K562 (cell line): ENCODE results near the gene SPTBN2. TPM values are rescaled to one million over a fixed set of nuclear protein-coding genes. Genes with fewer than 3 reads are reported as not detected.

Source experiments
- CHD2 ChIP-seq: IDR thresholded peaks from 2 replicates; pipeline ENCODE4 v1.6.1; 2011; ENCODE audit warnings: low read depth, low read length
- CTBP1 ChIP-seq: fragments of 450-650 bp; IDR thresholded peaks from 2 replicates; pipeline ENCODE4 v1.6.1; 2016; ENCODE audit warnings: borderline replicate concordance
- FOXJ2 ChIP-seq: fragments of 200-800 bp; sonication (Bioruptor generic); IDR thresholded peaks from 2 replicates; pipeline ENCODE4 v1.6.1; 2016; ENCODE audit warnings: missing genetic modification characterization, missing compliant biosample characterization
- GATAD2A ChIP-seq: fragments of 450-650 bp; IDR thresholded peaks from 2 replicates; pipeline ENCODE4 v1.6.1; 2017
- HMGN3 ChIP-seq: IDR thresholded peaks from 2 replicates; pipeline ENCODE4 v1.6.1; 2011; ENCODE audit warnings: borderline replicate concordance, low read depth, mild to moderate bottlenecking, mixed read lengths, low read length; ENCODE audit not compliant: insufficient read length; ENCODE audit errors: extremely low read depth
- NCOA6 ChIP-seq: fragments of 450-650 bp; IDR thresholded peaks from 2 replicates; pipeline ENCODE4 v1.6.1; 2017; ENCODE audit warnings: mild to moderate bottlenecking
- ZSCAN29 ChIP-seq: fragments of 450-650 bp; IDR thresholded peaks from 2 replicates; pipeline ENCODE4 v1.6.1; 2017
- polyA plus RNA-seq, 8 experiments: library from polyadenylated mRNA; depleted of rRNA in 4 of 8; stranded (reverse) in 5 of 8; unstranded in 3 of 8; fragments of >200 nt; fragmentation: Nextera tagmentation in 2 of 8; fragmentation: Illumina TruSeq in 1 of 8; extraction: Ambion mirVana in 2 of 8; extraction: Trizol in 1 of 8; gene quantifications; 2 replicates each; pipeline versions ENCODE4 v1.2.1 to v1.2.3, GENCODE V29; 2011 to 2014; ENCODE audit warnings: inconsistent platforms in 1 of 8, missing spikeins in 1 of 8
- total RNA-seq, 7 experiments: library from RNA; depleted of rRNA in 6 of 7; stranded (reverse); fragments of >200 nt in 6 of 7; fragmentation: Illumina TruSeq in 2 of 7; extraction: Trizol in 2 of 7; gene quantifications; 2 replicates each; pipeline versions ENCODE4 v1.2.1 to v1.2.3, GENCODE V29; 2011 to 2021; ENCODE audit warnings: low replicate concordance in 1 of 7
- TF ChIP-seq, protein P1 (sequence below): fragments of 250-450 bp; sonication (Bioruptor Pico); IDR thresholded peaks from 2 replicates; pipeline ENCODE4 v1.9.0; 2021; ENCODE audit warnings: mild to moderate bottlenecking, inconsistent platforms
- TF ChIP-seq, protein P2 (sequence below): fragments of 450-650 bp; IDR thresholded peaks from 2 replicates; pipeline ENCODE4 v1.6.1; 2014; ENCODE audit warnings: low read depth, mild to moderate bottlenecking, moderate library complexity, borderline replicate concordance
- TF ChIP-seq, protein P3 (sequence below), 2 experiments: fragments of 450-650 bp; formaldehyde crosslinking in 1 of 2; IDR thresholded peaks; 2 replicates each; pipeline versions ENCODE4 v1.4.0 to v1.6.1; 2014 to 2020; ENCODE audit warnings: mild to moderate bottlenecking in 2 of 2, borderline replicate concordance in 1 of 2, low read depth in 1 of 2
- TF ChIP-seq, protein P4 (sequence below): fragments of 450-650 bp; formaldehyde crosslinking; IDR thresholded peaks from 2 replicates; pipeline ENCODE4 v1.4.0; 2020; ENCODE audit warnings: mild to moderate bottlenecking, moderate library complexity

The SPTBN2 gene
- total and polyA plus RNA-seq, 9 of the 15 experiments (the other 6 are each of a cell fraction or from before 2014, with no cell fraction given), result 0.38 to 56.5 (median 19.7) TPM

DNA sequence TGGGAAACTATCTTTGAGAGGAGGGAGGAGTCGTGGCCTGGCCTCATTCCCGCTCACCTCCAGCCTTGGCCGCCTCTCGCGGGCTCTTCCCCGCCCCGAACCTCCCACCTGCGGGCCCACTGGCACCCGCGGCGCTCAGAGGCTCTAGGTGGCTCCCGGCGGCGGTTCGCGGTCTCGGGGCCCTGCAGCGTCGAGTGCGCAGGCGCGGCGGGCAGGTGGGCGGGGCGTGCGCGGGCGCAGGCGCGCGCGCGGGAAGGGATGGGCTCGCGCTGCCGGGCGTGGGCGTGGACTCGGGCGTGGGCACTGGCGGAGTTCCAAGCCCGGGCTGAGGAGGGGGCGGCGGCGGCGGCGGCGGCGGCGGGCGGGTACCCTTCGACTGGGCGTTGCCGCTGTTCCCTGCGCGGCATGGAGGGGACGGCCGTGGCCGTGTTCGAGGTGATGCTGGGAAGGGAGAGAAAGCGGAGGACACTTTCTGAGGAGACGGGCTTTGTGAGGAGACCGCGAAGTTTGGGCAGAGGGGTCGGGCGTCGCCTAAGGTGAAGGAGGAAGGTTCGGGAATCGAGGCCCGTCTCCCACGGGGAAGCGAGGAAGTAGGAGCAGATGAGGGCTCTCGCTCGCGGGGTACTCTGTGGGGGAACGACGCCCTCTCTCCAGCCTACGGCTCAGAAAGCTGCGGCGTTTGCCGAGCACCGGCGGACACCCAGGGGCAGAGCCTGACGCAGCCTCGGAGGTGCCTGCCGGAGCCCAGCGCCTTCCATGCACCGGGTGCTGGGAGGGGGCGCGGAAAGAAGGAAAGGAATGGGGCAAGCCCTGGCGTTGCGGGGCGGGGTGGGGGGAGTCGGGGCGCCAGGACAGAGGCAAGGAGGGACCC, 15.7 kb upstream of the SPTBN2 start (continued):
- TF ChIP-seq, protein P1, sequence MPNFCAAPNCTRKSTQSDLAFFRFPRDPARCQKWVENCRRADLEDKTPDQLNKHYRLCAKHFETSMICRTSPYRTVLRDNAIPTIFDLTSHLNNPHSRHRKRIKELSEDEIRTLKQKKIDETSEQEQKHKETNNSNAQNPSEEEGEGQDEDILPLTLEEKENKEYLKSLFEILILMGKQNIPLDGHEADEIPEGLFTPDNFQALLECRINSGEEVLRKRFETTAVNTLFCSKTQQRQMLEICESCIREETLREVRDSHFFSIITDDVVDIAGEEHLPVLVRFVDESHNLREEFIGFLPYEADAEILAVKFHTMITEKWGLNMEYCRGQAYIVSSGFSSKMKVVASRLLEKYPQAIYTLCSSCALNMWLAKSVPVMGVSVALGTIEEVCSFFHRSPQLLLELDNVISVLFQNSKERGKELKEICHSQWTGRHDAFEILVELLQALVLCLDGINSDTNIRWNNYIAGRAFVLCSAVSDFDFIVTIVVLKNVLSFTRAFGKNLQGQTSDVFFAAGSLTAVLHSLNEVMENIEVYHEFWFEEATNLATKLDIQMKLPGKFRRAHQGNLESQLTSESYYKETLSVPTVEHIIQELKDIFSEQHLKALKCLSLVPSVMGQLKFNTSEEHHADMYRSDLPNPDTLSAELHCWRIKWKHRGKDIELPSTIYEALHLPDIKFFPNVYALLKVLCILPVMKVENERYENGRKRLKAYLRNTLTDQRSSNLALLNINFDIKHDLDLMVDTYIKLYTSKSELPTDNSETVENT (CRISPR knock-in tag), result peak; percentile 24; the same call in 1 of the 2 replicates
- TF ChIP-seq CHD2, result peak; percentile 83
- TF ChIP-seq, protein P2, sequence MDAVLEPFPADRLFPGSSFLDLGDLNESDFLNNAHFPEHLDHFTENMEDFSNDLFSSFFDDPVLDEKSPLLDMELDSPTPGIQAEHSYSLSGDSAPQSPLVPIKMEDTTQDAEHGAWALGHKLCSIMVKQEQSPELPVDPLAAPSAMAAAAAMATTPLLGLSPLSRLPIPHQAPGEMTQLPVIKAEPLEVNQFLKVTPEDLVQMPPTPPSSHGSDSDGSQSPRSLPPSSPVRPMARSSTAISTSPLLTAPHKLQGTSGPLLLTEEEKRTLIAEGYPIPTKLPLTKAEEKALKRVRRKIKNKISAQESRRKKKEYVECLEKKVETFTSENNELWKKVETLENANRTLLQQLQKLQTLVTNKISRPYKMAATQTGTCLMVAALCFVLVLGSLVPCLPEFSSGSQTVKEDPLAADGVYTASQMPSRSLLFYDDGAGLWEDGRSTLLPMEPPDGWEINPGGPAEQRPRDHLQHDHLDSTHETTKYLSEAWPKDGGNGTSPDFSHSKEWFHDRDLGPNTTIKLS, result peak; percentile 79; the same call in 1 of the 2 replicates
- no peak for TF ChIP-seq FOXJ2 (tag)
- peak; percentile 76 for TF ChIP-seq HMGN3
- TF ChIP-seq ZSCAN29, result no peak
- TF ChIP-seq, protein P3, sequence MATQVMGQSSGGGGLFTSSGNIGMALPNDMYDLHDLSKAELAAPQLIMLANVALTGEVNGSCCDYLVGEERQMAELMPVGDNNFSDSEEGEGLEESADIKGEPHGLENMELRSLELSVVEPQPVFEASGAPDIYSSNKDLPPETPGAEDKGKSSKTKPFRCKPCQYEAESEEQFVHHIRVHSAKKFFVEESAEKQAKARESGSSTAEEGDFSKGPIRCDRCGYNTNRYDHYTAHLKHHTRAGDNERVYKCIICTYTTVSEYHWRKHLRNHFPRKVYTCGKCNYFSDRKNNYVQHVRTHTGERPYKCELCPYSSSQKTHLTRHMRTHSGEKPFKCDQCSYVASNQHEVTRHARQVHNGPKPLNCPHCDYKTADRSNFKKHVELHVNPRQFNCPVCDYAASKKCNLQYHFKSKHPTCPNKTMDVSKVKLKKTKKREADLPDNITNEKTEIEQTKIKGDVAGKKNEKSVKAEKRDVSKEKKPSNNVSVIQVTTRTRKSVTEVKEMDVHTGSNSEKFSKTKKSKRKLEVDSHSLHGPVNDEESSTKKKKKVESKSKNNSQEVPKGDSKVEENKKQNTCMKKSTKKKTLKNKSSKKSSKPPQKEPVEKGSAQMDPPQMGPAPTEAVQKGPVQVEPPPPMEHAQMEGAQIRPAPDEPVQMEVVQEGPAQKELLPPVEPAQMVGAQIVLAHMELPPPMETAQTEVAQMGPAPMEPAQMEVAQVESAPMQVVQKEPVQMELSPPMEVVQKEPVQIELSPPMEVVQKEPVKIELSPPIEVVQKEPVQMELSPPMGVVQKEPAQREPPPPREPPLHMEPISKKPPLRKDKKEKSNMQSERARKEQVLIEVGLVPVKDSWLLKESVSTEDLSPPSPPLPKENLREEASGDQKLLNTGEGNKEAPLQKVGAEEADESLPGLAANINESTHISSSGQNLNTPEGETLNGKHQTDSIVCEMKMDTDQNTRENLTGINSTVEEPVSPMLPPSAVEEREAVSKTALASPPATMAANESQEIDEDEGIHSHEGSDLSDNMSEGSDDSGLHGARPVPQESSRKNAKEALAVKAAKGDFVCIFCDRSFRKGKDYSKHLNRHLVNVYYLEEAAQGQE (IDR thresholded peaks at IDR 0.05; ENCODE audit: borderline replicate concordance), result peak; percentile 29; the same call in 1 of the 2 replicates
- TF ChIP-seq, protein P3 (CRISPR knock-in tag; IDR thresholded peaks at IDR 0.05; ENCODE audit: low read depth), result no peak
- TF ChIP-seq GATAD2A, result peak; percentile 32; the same call in 1 of the 2 replicates
- peak; percentile 87; the same call in 1 of the 2 replicates for TF ChIP-seq CTBP1
- TF ChIP-seq, protein P4, sequence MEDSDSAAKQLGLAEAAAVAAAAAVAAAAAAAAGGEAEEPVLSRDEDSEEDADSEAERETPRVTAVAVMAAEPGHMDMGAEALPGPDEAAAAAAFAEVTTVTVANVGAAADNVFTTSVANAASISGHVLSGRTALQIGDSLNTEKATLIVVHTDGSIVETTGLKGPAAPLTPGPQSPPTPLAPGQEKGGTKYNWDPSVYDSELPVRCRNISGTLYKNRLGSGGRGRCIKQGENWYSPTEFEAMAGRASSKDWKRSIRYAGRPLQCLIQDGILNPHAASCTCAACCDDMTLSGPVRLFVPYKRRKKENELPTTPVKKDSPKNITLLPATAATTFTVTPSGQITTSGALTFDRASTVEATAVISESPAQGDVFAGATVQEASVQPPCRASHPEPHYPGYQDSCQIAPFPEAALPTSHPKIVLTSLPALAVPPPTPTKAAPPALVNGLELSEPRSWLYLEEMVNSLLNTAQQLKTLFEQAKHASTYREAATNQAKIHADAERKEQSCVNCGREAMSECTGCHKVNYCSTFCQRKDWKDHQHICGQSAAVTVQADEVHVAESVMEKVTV (CRISPR knock-in tag), result no peak
- peak; percentile 80 for TF ChIP-seq NCOA6
